Activated CD4-positive, alpha-beta T cell treated with anti-CD3 and anti-CD28 coated beads, Interleukin-2, amount 10 ng/mL, durations not matched to agents 24 days and 14 days (primary cell): ENCODE results near the gene SLC37A3. TPM values are rescaled to one million over a fixed set of nuclear protein-coding genes. Genes with fewer than 3 reads are reported as not detected.

Source experiments
- DNase-seq: peaks from one replicate; pipeline ENCODE4 v3.0.0; 2022
- H3K27ac Mint-ChIP-seq: one replicate; pipeline ENCODE4 v1.8.0; 2022; ENCODE audit warnings: mild to moderate bottlenecking, mixed read lengths
- H3K27me3 Mint-ChIP-seq: one replicate; pipeline ENCODE4 v1.8.0; 2022; ENCODE audit warnings: mixed read lengths
- H3K36me3 Mint-ChIP-seq: one replicate; pipeline ENCODE4 v1.8.0; 2022; ENCODE audit warnings: low read depth, mild to moderate bottlenecking, mixed read lengths
- H3K4me1 Mint-ChIP-seq: one replicate; pipeline ENCODE4 v1.8.0; 2021; ENCODE audit warnings: mixed read lengths
- H3K4me3 Mint-ChIP-seq: one replicate; pipeline ENCODE4 v1.8.0; 2022; ENCODE audit warnings: mild to moderate bottlenecking, moderate library complexity, mixed read lengths
- H3K9me3 Mint-ChIP-seq: one replicate; pipeline ENCODE4 v1.8.0; 2021; ENCODE audit warnings: mixed read lengths
- intact Hi-C: fragments of 100-400 bp; cut with micrococcal nuclease; formaldehyde crosslinking; loops from one replicate; pipeline ENCODE4 v1.15.1; 2023
- total RNA-seq: library from RNA; stranded (reverse); gene quantifications from 2 replicates; pipeline ENCODE4 v1.2.3, GENCODE V29; 2022

The SLC37A3 gene
- total RNA-seq, 1 donor from 2014 or later: 162 TPM

GRCh38 chr7:140304191-140304799, 94.0 kb downstream of the SLC37A3 start:
- peak overlapping the region; percentile 89 for H3K27ac Mint-ChIP-seq
- H3K27me3 Mint-ChIP-seq: no peaks in the 10 kb centered on the region
- intact Hi-C loops: loop anchor here (1.0 to 5.0 kb wide), 4 partner anchors 42 to 242 kb away; partner anchors contain the start of gene PARP12
- H3K36me3 Mint-ChIP-seq: no peaks in the 10 kb centered on the region
- no peak overlapping the region for H3K4me3 Mint-ChIP-seq
- DNase-seq: peak; percentile 83
- no peaks in the 10 kb centered on the region for H3K9me3 Mint-ChIP-seq
- H3K4me1 Mint-ChIP-seq: peaks cover 10% of the 10 kb centered on the region

GRCh38 chr7:140300243-140301136, 97.8 kb downstream of the SLC37A3 start:
- no peaks in the 10 kb centered on the region for H3K27me3 Mint-ChIP-seq
- intact Hi-C loops: loop anchor here (5.0 kb wide), 3 partner anchors 38 to 238 kb away; partner anchors contain the start of gene PARP12
- no peak for DNase-seq
- no peak overlapping the region for H3K27ac Mint-ChIP-seq
- H3K36me3 Mint-ChIP-seq: no peaks in the 10 kb centered on the region
- peaks cover 15% of the 10 kb centered on the region for H3K4me1 Mint-ChIP-seq
- H3K9me3 Mint-ChIP-seq: no peaks in the 10 kb centered on the region
- no peak overlapping the region for H3K4me3 Mint-ChIP-seq

GRCh38 chr7:140298213-140298612, 100.1 kb downstream of the SLC37A3 start:
- Mint-ChIP-seq H3K36me3 (no peaks in the 10 kb centered on the region), H3K4me3 (no peak overlapping the region), H3K9me3 (no peaks in the 10 kb centered on the region), H3K27me3 (no peaks in the 10 kb centered on the region), H3K4me1 (peaks cover 8% of the 10 kb centered on the region), H3K27ac (no peak overlapping the region)
- intact Hi-C loops: no loop called here
- DNase-seq: no peak

- intact Hi-C loops: no loop called here
- Mint-ChIP-seq H3K9me3 (no peaks in the 10 kb centered on the region), H3K36me3 (no peaks in the 10 kb centered on the region)
Measured at GRCh38 chr7:140297192-140297591, 101.1 kb downstream of the SLC37A3 start.

GRCh38 chr7:140295224-140295738, 103.0 kb downstream of the SLC37A3 start:
- Mint-ChIP-seq H3K4me1 (peaks cover 8% of the 10 kb centered on the region), H3K36me3 (no peaks in the 10 kb centered on the region), H3K9me3 (no peaks in the 10 kb centered on the region), H3K27ac (no peak overlapping the region), H3K27me3 (no peaks in the 10 kb centered on the region), H3K4me3 (no peak overlapping the region)
- intact Hi-C loops: no loop called here
- DNase-seq: no peak

More at GRCh38 chr7:140297192-140297591, 101.1 kb downstream of the SLC37A3 start:
- Mint-ChIP-seq H3K4me3 (no peak overlapping the region), H3K27me3 (no peaks in the 10 kb centered on the region), H3K4me1 (peaks cover 8% of the 10 kb centered on the region), H3K27ac (no peak overlapping the region)
- DNase-seq: no peak

GRCh38 chr7:140294454-140294853, 103.9 kb downstream of the SLC37A3 start:
- Mint-ChIP-seq H3K9me3 (no peaks in the 10 kb centered on the region), H3K4me1 (peaks cover 8% of the 10 kb centered on the region), H3K27me3 (no peaks in the 10 kb centered on the region), H3K4me3 (no peak overlapping the region), H3K27ac (no peak overlapping the region), H3K36me3 (no peaks in the 10 kb centered on the region)
- intact Hi-C loops: no loop called here
- DNase-seq: no peak

GRCh38 chr7:140292438-140292837, 105.9 kb downstream of the SLC37A3 start:
- Mint-ChIP-seq H3K27ac (no peak overlapping the region), H3K4me3 (no peak overlapping the region), H3K9me3 (no peaks in the 10 kb centered on the region), H3K27me3 (no peaks in the 10 kb centered on the region), H3K4me1 (peaks cover 6% of the 10 kb centered on the region), H3K36me3 (no peaks in the 10 kb centered on the region)
- intact Hi-C loops: no loop called here
- DNase-seq: no peak

- no peaks in the 10 kb centered on the region for H3K36me3 Mint-ChIP-seq
- H3K27ac Mint-ChIP-seq: no peak overlapping the region
- H3K9me3 Mint-ChIP-seq: no peaks in the 10 kb centered on the region
Measured at GRCh38 chr7:140289804-140290203, 108.5 kb downstream of the SLC37A3 start.

GRCh38 chr7:140287988-140288387, 110.3 kb downstream of the SLC37A3 start:
- Mint-ChIP-seq H3K4me1 (no peaks in the 10 kb centered on the region), H3K27me3 (no peaks in the 10 kb centered on the region), H3K36me3 (no peaks in the 10 kb centered on the region), H3K27ac (no peak overlapping the region), H3K4me3 (no peak overlapping the region), H3K9me3 (peaks cover 8% of the 10 kb centered on the region)
- DNase-seq: no peak
- intact Hi-C loops: no loop called here

More at GRCh38 chr7:140289804-140290203, 108.5 kb downstream of the SLC37A3 start:
- H3K4me1 Mint-ChIP-seq: peaks cover 2% of the 10 kb centered on the region
- no peak overlapping the region for H3K4me3 Mint-ChIP-seq
- intact Hi-C loops: no loop called here
- no peak for DNase-seq
- H3K27me3 Mint-ChIP-seq: no peaks in the 10 kb centered on the region

- DNase-seq: no peak
- Mint-ChIP-seq H3K27ac (no peak overlapping the region), H3K4me3 (no peak overlapping the region), H3K9me3 (peaks cover 8% of the 10 kb centered on the region), H3K27me3 (peaks cover 1% of the 10 kb centered on the region), H3K36me3 (no peaks in the 10 kb centered on the region), H3K4me1 (no peaks in the 10 kb centered on the region)
- intact Hi-C loops: no loop called here
Measured at GRCh38 chr7:140285938-140286337, 112.4 kb downstream of the SLC37A3 start.

GRCh38 chr7:140284062-140284461, 114.3 kb downstream of the SLC37A3 start:
- H3K27me3 Mint-ChIP-seq: peaks cover 1% of the 10 kb centered on the region
- no peak for DNase-seq
- intact Hi-C loops: no loop called here
- no peaks in the 10 kb centered on the region for H3K4me1 Mint-ChIP-seq
- H3K4me3 Mint-ChIP-seq: no peak overlapping the region
- H3K9me3 Mint-ChIP-seq: peaks cover 8% of the 10 kb centered on the region
- no peaks in the 10 kb centered on the region for H3K36me3 Mint-ChIP-seq
- no peak overlapping the region for H3K27ac Mint-ChIP-seq
